Measurements from ENCODE around the gene LZIC. TPM values are rescaled to one million over a fixed set of nuclear protein-coding genes. Genes with fewer than 3 reads are reported as not detected.

LZIC gene
- total and polyA plus RNA-seq, 2 of the 8 experiments (the other 6 are each of a cell fraction or from before 2014, with no cell fraction given) = 4.8 to 20.3 TPM

DNA sequence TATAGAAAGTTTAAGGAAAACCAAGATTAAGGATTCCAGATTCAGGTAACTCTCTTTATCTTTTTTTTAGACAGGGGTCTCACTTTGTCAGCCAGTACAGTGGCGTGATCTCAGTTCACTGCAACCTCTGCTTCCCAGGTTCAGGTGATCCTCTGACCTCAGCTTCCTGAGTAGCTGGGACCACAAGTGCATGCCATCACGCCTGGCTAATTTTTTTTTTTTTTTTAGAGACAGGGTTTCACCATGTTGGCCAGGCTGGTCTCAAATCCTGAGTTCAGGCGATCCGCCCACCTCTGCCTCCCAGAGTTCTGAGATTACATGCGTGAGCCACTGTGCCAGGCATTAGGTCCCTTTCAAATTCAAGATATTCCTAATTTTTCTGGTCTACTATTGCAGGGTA, 15.9 kb downstream of the LZIC start:
- DNase-seq (ENCODE audit: low read depth in 1 of 2, low spot score in 2 of 2) = no peak
- no peaks in the 10 kb centered on the region for H4K20me1 ChIP-seq (replicated peaks in 1 of 2; ENCODE audit: control insufficient read depth in 1 of 2, insufficient read depth in 2 of 2, low read length in 2 of 2)
- H2BK15ac ChIP-seq (ENCODE audit: low read length) = no peak overlapping the region
- H3K56ac ChIP-seq (replicated peaks; ENCODE audit: insufficient read length, low read depth, low read length) = no peak overlapping the region
- H4K91ac ChIP-seq (replicated peaks; ENCODE audit: insufficient read length, low read length) = no peak overlapping the region
- H3K18ac ChIP-seq (ENCODE audit: extremely low read depth, low read length) = no peak overlapping the region
- 0 out of 2 replicates have a peak overlapping the region, but pooled peaks have one; percentile 39 for H2AK5ac ChIP-seq (ENCODE audit: low read depth, low read length)
- no peak overlapping the region for H3K14ac ChIP-seq (ENCODE audit: insufficient read length)
- H2BK20ac ChIP-seq (ENCODE audit: low read length) = no peak overlapping the region
- H3K23me2 ChIP-seq (ENCODE audit: low read depth, low read length) = no peaks in the 10 kb centered on the region
- H2BK120ac ChIP-seq (replicated peaks; ENCODE audit: low read depth, low read length) = no peak overlapping the region
- H3K27ac ChIP-seq (ENCODE audit: low read depth, low read length) = no peak overlapping the region
- peaks cover 0 to 11% (median 8%) of the 10 kb centered on the region in 4 experiments; a peak in 6 of 7 replicates for H3K4me1 ChIP-seq (replicated peaks in 1 of 4; ENCODE audit: control insufficient read depth in 3 of 4, insufficient read depth in 4 of 4, low read length in 3 of 4)
- no peak overlapping the region for H4K8ac ChIP-seq (ENCODE audit: extremely low read depth, insufficient read depth, low read length)
- no peak overlapping the region for H3K4me2 ChIP-seq (ENCODE audit: insufficient read depth in 1 of 2, low read depth in 2 of 2, low read length in 2 of 2)
- no peaks in the 10 kb centered on the region for H3K79me1 ChIP-seq (ENCODE audit: low read depth, low read length)
- no peak overlapping the region for H2AFZ ChIP-seq (ENCODE audit: low read length)
- TF ChIP-seq SIN3A (conservative IDR thresholded peaks at IDR 0.05 in 1 of 2, IDR thresholded peaks at IDR 0.05 in 1 of 2; ENCODE audit: low read depth in 1 of 2, low read length in 2 of 2) = no peak
- TF ChIP-seq MAX (IDR thresholded peaks at IDR 0.05) = no peak
- WGBS, 2 experiments (ENCODE audit: extremely low coverage in 1 of 2, insufficient coverage in 1 of 2, insufficient read length in 1 of 2, insufficient replicate concordance in 2 of 2, low coverage in 1 of 2, low lambda C conversion rate in 2 of 2, missing lambda C conversion rate in 1 of 2) = 71% methylated on average over 5 of the region's 5 CpGs; no CpG with 5 or more reads in 1 of the 2 experiments
- H2BK12ac ChIP-seq (ENCODE audit: low read depth, low read length) = no peak overlapping the region
- H3K27me3 ChIP-seq (replicated peaks in 1 of 4; ENCODE audit: control insufficient read depth in 3 of 4, extremely low read depth in 1 of 4, insufficient read depth in 3 of 4, low read length in 3 of 4) = no peaks in the 10 kb centered on the region
- H4K5ac ChIP-seq (ENCODE audit: insufficient read length, low read depth, low read length) = no peak overlapping the region
- H3K23ac ChIP-seq (ENCODE audit: insufficient read length) = no peak overlapping the region
- no peaks in the 10 kb centered on the region for H3K79me2 ChIP-seq (ENCODE audit: control insufficient read depth in 1 of 2, insufficient read depth in 2 of 2, low read length in 2 of 2)
- ChIA-PET POLR2A (ENCODE audit: partially characterized antibody) (interaction anchor here (0.6 kb wide), 1 partner anchor 63 kb away, joined by 3 read pairs; no protein-coding TSS in a partner anchor), CTCF (ENCODE audit: partially characterized antibody) (interaction anchor here (0.6 to 1.5 kb wide), 3 partner anchors 23 to 65 kb away, joined by 3 to 5 read pairs (median 3); no protein-coding TSS in a partner anchor)
- H3K4ac ChIP-seq (replicated peaks; ENCODE audit: insufficient read length, low read depth, low read length) = no peak overlapping the region
- H2BK5ac ChIP-seq (ENCODE audit: low read depth, low read length) = peak overlapping the region; percentile 52; the same call in 1 of the 2 replicates
- no peak overlapping the region for H3K9ac ChIP-seq (replicated peaks in 1 of 4; ENCODE audit: extremely low read depth in 1 of 4, low read depth in 3 of 4, low read length in 3 of 4)
- H3K9me3 ChIP-seq (ENCODE audit: insufficient read depth in 2 of 2, low read depth in 1 of 2, low read length in 1 of 2) = no peaks in the 10 kb centered on the region; a peak in 1 of 4 replicates
- peaks cover 0 to 9% (median 2%) of the 10 kb centered on the region in 4 experiments; a peak in 2 of 8 replicates for H3K36me3 ChIP-seq (ENCODE audit: control insufficient read depth in 2 of 4, insufficient read depth in 4 of 4, low read length in 3 of 4)
- FAIRE-seq = no peak
- no peak overlapping the region for H3K4me3 ChIP-seq (ENCODE audit: extremely low read depth in 1 of 4, insufficient read depth in 2 of 4, low read depth in 3 of 4, low read length in 4 of 4)
